Neural cell (in vitro differentiated cells): Measurements from ENCODE around the gene TSPAN31. TPM values are rescaled to one million over a fixed set of nuclear protein-coding genes. Genes with fewer than 3 reads are reported as not detected.

Experiments
- H2AFZ ChIP-seq: fragments of 200-600, 300-800 bp; sonication (generic), shearing (Covaris generic); 2 replicates; pipeline ENCODE4 v1.6.0; 2014; ENCODE audit warnings: low read depth, mild to moderate bottlenecking, antibody characterized with exemption, low read length, moderate library complexity
- H3F3A ChIP-seq: fragments of 200-600 bp; shearing (Covaris generic); 2 replicates; pipeline ENCODE4 v1.6.1; 2016; ENCODE audit warnings: mild to moderate bottlenecking, moderate library complexity, mixed read lengths, antibody characterized with exemption, low read length; ENCODE audit not compliant: insufficient read depth, poor library complexity, severe bottlenecking
- H3K27ac ChIP-seq: fragments of 200-600, 300-800 bp; sonication (generic), shearing (Covaris generic); 2 replicates; pipeline ENCODE4 v1.5.1; 2014; ENCODE audit warnings: mild to moderate bottlenecking, low read length, moderate library complexity
- H3K27me3 ChIP-seq: fragments of 300-800, 200-600 bp; sonication (generic), shearing (Covaris generic); 2 replicates; pipeline ENCODE4 v1.6.0; 2014; ENCODE audit warnings: mild to moderate bottlenecking, low read depth, low read length, moderate library complexity; ENCODE audit not compliant: insufficient read depth
- H3K36me3 ChIP-seq: fragments of 300-800, 200-600 bp; sonication (generic), shearing (Covaris generic); 2 replicates; pipeline ENCODE4 v1.5.1; 2014; ENCODE audit warnings: mild to moderate bottlenecking, antibody characterized with exemption, low read length, moderate library complexity; ENCODE audit not compliant: insufficient read depth
- H3K4me2 ChIP-seq: fragments of 300-800, 200-600 bp; sonication (generic), shearing (Covaris generic); 2 replicates; pipeline ENCODE4 v1.6.0; 2014; ENCODE audit warnings: mild to moderate bottlenecking, low read length
- H3K4me3 ChIP-seq: fragments of 300-800, 200-600 bp; sonication (generic), shearing (Covaris generic); 2 replicates; pipeline ENCODE4 v1.5.1; 2014; ENCODE audit warnings: mild to moderate bottlenecking, low read length, moderate library complexity
- H3K79me2 ChIP-seq: fragments of 200-600 bp; shearing (Covaris generic); replicated peaks from 2 replicates; pipeline ENCODE4 v1.6.0; 2014; ENCODE audit warnings: mild to moderate bottlenecking, low read length, moderate library complexity; ENCODE audit not compliant: insufficient read depth
- H3K9ac ChIP-seq: fragments of 300-800, 200-600 bp; sonication (generic), shearing (Covaris generic); 2 replicates; pipeline ENCODE4 v1.6.1; 2016; ENCODE audit warnings: mild to moderate bottlenecking, low read length, mixed read lengths
- H3K9me2 ChIP-seq: fragments of 200-600 bp; shearing (Covaris generic); 2 replicates; pipeline ENCODE4 v1.6.1; 2016; ENCODE audit warnings: mild to moderate bottlenecking, low read length, mixed read lengths; ENCODE audit not compliant: insufficient read depth
- H3K9me3 ChIP-seq: fragments of 200-600, 300-800 bp; sonication (generic), shearing (Covaris generic); 2 replicates; pipeline ENCODE4 v1.6.1; 2016; ENCODE audit warnings: mild to moderate bottlenecking, mixed run types, low read length, moderate library complexity, mixed read lengths
- H4K20me1 ChIP-seq: fragments of 200-600 bp; shearing (Covaris generic); 2 replicates; pipeline ENCODE4 v1.6.1; 2016; ENCODE audit warnings: mild to moderate bottlenecking, mixed run types; ENCODE audit not compliant: insufficient read depth
- EP300 ChIP-seq: fragments of 450-650 bp; conservative IDR thresholded peaks from 2 replicates; pipeline ENCODE4 v1.6.1; 2014; ENCODE audit warnings: antibody characterized with exemption, mild to moderate bottlenecking, moderate library complexity; ENCODE audit not compliant: poor library complexity, severe bottlenecking
- EZH2 ChIP-seq: fragments of 200-600, 300-800 bp; shearing (Covaris generic), sonication (generic); IDR thresholded peaks from 2 replicates; pipeline ENCODE4 v1.6.1; 2014; ENCODE audit warnings: antibody characterized with exemption, low read length, borderline replicate concordance, mild to moderate bottlenecking; ENCODE audit not compliant: insufficient read depth, poor library complexity, severe bottlenecking
- MXI1 ChIP-seq: fragments of 450-650 bp; conservative IDR thresholded peaks from 2 replicates; pipeline ENCODE4 v1.6.1; 2014; ENCODE audit warnings: antibody characterized with exemption, mild to moderate bottlenecking; ENCODE audit not compliant: poor library complexity, severe bottlenecking
- POLR2AphosphoS5 ChIP-seq: IDR thresholded peaks from 2 replicates; pipeline ENCODE4 v1.6.1; 2012
- RAD21 ChIP-seq: fragments of 450-650 bp; conservative IDR thresholded peaks from 2 replicates; pipeline ENCODE4 v1.6.1; 2014; ENCODE audit warnings: antibody characterized with exemption, mild to moderate bottlenecking, moderate library complexity
- SMC3 ChIP-seq: fragments of 450-650 bp; conservative IDR thresholded peaks from 2 replicates; pipeline ENCODE4 v1.6.1; 2014; ENCODE audit warnings: antibody characterized with exemption, mild to moderate bottlenecking, moderate library complexity; ENCODE audit not compliant: poor library complexity
- TAF1 ChIP-seq: IDR thresholded peaks from 2 replicates; pipeline ENCODE4 v1.6.1; 2012; ENCODE audit warnings: low read depth
- polyA plus RNA-seq: library from polyadenylated mRNA; depleted of rRNA; stranded (reverse); fragments of >200 nt; gene quantifications from 2 replicates; pipeline ENCODE4 v1.2.3, GENCODE V29; 2014
- TF ChIP-seq, protein P1 (sequence below): fragments of 450-650 bp; IDR thresholded peaks from 2 replicates; pipeline ENCODE4 v1.5.1; 2014; ENCODE audit warnings: antibody characterized with exemption, mild to moderate bottlenecking, moderate library complexity; ENCODE audit not compliant: poor library complexity, severe bottlenecking
- TF ChIP-seq, protein P2 (sequence below): IDR thresholded peaks from 2 replicates; pipeline ENCODE4 v1.6.1; 2012; ENCODE audit warnings: borderline replicate concordance

TSPAN31 gene
- polyA plus RNA-seq, 1 donor from 2014 or later, result 85.3 TPM

DNA sequence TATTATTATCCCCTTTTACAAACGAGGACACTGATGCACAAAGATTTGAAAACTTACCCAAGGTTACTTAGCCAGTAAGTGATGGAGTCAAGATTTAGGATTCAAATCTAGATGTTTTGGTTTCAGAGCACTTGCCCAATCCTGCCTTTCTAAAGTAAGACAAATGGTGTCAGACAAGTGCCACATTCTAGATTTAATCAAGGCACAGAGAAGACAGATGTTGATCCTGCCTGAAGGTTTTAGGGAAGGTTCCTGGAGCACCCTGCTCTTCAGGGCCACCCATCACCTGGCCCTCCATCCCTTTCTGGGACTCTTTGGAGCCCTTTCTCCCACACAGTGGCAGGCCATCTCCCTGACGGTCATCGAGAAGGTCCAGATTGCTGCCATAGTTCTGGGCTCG lies 12.9 kb downstream of the TSPAN31 start:
- no peaks in the 10 kb centered on the region for H3K79me2 ChIP-seq
- H3K36me3 ChIP-seq, result no peaks in the 10 kb centered on the region
- no peak overlapping the region for H3K27ac ChIP-seq
- H3K9ac ChIP-seq, result no peak overlapping the region
- no peaks in the 10 kb centered on the region for H3K9me2 ChIP-seq
- H3K4me2 ChIP-seq, result no peak overlapping the region
- H3K27me3 ChIP-seq, result peaks cover 5% of the 10 kb centered on the region
- H2AFZ ChIP-seq, result no peak overlapping the region
- H3K9me3 ChIP-seq, result no peaks in the 10 kb centered on the region
- no peak for TF ChIP-seq EP300
- no peak for TF ChIP-seq EZH2
- TF ChIP-seq, protein P1, sequence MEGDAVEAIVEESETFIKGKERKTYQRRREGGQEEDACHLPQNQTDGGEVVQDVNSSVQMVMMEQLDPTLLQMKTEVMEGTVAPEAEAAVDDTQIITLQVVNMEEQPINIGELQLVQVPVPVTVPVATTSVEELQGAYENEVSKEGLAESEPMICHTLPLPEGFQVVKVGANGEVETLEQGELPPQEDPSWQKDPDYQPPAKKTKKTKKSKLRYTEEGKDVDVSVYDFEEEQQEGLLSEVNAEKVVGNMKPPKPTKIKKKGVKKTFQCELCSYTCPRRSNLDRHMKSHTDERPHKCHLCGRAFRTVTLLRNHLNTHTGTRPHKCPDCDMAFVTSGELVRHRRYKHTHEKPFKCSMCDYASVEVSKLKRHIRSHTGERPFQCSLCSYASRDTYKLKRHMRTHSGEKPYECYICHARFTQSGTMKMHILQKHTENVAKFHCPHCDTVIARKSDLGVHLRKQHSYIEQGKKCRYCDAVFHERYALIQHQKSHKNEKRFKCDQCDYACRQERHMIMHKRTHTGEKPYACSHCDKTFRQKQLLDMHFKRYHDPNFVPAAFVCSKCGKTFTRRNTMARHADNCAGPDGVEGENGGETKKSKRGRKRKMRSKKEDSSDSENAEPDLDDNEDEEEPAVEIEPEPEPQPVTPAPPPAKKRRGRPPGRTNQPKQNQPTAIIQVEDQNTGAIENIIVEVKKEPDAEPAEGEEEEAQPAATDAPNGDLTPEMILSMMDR, result no peak
- no peak for TF ChIP-seq POLR2AphosphoS5
- TF ChIP-seq, protein P2, sequence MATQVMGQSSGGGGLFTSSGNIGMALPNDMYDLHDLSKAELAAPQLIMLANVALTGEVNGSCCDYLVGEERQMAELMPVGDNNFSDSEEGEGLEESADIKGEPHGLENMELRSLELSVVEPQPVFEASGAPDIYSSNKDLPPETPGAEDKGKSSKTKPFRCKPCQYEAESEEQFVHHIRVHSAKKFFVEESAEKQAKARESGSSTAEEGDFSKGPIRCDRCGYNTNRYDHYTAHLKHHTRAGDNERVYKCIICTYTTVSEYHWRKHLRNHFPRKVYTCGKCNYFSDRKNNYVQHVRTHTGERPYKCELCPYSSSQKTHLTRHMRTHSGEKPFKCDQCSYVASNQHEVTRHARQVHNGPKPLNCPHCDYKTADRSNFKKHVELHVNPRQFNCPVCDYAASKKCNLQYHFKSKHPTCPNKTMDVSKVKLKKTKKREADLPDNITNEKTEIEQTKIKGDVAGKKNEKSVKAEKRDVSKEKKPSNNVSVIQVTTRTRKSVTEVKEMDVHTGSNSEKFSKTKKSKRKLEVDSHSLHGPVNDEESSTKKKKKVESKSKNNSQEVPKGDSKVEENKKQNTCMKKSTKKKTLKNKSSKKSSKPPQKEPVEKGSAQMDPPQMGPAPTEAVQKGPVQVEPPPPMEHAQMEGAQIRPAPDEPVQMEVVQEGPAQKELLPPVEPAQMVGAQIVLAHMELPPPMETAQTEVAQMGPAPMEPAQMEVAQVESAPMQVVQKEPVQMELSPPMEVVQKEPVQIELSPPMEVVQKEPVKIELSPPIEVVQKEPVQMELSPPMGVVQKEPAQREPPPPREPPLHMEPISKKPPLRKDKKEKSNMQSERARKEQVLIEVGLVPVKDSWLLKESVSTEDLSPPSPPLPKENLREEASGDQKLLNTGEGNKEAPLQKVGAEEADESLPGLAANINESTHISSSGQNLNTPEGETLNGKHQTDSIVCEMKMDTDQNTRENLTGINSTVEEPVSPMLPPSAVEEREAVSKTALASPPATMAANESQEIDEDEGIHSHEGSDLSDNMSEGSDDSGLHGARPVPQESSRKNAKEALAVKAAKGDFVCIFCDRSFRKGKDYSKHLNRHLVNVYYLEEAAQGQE, result no peak
- no peak for TF ChIP-seq RAD21
- no peak for TF ChIP-seq MXI1
- no peak for TF ChIP-seq SMC3
- TF ChIP-seq TAF1, result no peak
- no peaks in the 10 kb centered on the region for H4K20me1 ChIP-seq
- no peaks in the 10 kb centered on the region for H3F3A ChIP-seq
- H3K4me3 ChIP-seq, result no peak overlapping the region

DNA sequence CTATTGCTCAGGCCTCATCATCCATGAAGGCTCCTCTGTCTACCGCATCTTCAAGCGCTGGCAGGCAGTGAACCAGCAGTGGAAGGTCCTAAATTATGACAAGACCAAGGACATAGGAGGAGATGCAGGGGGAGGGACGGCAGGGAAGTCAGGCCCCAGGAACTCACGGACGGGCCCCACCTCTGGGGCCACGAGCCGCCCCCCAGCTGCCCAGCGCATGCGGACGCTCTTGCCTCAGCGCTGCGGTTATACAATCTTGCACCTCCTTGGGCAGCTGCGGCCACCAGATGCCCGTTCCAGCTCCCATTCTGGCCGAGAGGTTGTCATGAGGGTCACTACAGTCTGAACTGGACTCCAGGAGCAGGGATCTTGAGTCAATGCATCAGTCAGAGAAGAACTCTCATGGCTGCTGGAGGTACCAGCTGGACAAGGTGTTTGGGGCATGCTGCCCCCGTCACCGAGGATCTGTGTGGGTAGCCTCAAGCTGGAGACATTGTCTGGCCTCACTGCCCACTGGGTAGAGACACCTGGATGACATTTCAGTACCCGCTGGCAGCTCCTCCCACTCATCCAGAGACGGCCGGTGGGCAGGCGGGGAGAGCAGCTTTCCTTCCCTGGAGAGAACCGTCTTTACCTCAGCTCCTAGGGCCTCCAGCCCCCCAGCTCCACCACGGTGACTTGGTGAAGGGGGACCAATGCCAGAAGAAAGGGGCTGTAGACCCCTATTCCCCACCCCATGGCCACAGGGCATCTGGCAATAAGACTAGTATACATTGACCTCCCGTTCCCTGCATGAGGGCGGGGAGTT lies 13.9 kb downstream of the TSPAN31 start:
- Histone ChIP-seq H4K20me1 (no peaks in the 10 kb centered on the region), H3K4me2 (no peak overlapping the region), H3K9me2 (no peaks in the 10 kb centered on the region), H3K9ac (no peak overlapping the region), H3K4me3 (no peak overlapping the region), H3F3A (no peaks in the 10 kb centered on the region), H2AFZ (no peak overlapping the region), H3K27ac (no peak overlapping the region), H3K9me3 (no peaks in the 10 kb centered on the region), H3K27me3 (peaks cover 15% of the 10 kb centered on the region), H3K79me2 (no peaks in the 10 kb centered on the region), H3K36me3 (no peaks in the 10 kb centered on the region)
- TF ChIP-seq, protein P1, result no peak
